ENCODE measurements around the gene COPS3. TPM values are rescaled to one million over a fixed set of nuclear protein-coding genes. Genes with fewer than 3 reads are reported as not detected.

Gene COPS3
- total and polyA plus RNA-seq, 2 experiments from 2014 or later: 108 to 121 TPM

GRCh38 chr17:17231621-17232302 is 49.3 kb downstream of the COPS3 start:
- no peaks in the 10 kb centered on the region for H3K9me3 Mint-ChIP-seq
- peaks cover 42% of the 10 kb centered on the region for H3K79me2 ChIP-seq (replicated peaks; ENCODE audit: insufficient read depth)

More at GRCh38 chr17:17231621-17232302, 49.3 kb downstream of the COPS3 start:
- peaks cover 7% of the 10 kb centered on the region; the same call in 1 of the 2 replicates for H3K36me3 ChIP-seq (ENCODE audit: insufficient read depth)
- peaks cover 11% of the 10 kb centered on the region; the same call in 1 of the 2 replicates for H4K20me1 ChIP-seq (replicated peaks; ENCODE audit: insufficient read depth)
- H3K4me1 ChIP-seq (ENCODE audit: insufficient read depth): peaks cover 10% of the 10 kb centered on the region
- no peak overlapping the region for H2AFZ ChIP-seq
- H3K4me3 ChIP-seq: no peak overlapping the region
- ATAC-seq (no peak), DNase-seq (ENCODE audit: low spot score) (no peak)
- TF ChIP-seq EZH2phosphoT487 (IDR thresholded peaks at IDR 0.05; ENCODE audit: unreplicated experiment) (no peak), REST (IDR thresholded peaks at IDR 0.05; ENCODE audit: unreplicated experiment) (no peak), EZH2 (IDR thresholded peaks at IDR 0.05; ENCODE audit: low read depth, unreplicated experiment) (no peak), STAT1 (IDR thresholded peaks at IDR 0.05; ENCODE audit: unreplicated experiment) (no peak), ZNF462 (CRISPR knock-in tag; IDR thresholded peaks at IDR 0.05) (no peak), ZNF331 (CRISPR knock-in tag; IDR thresholded peaks at IDR 0.05; ENCODE audit: low read depth) (no peak), POLR2AphosphoS5 (IDR thresholded peaks at IDR 0.05; ENCODE audit: low read depth) (no peak), JUNB (IDR thresholded peaks at IDR 0.05; ENCODE audit: unreplicated experiment) (no peak), NANOG (IDR thresholded peaks at IDR 0.05; ENCODE audit: borderline replicate concordance) (no peak)
- H3K27me3 ChIP-seq (ENCODE audit: insufficient read depth): no peaks in the 10 kb centered on the region
- no peaks in the 10 kb centered on the region for H3K9me2 ChIP-seq (ENCODE audit: insufficient read depth)
- no peak overlapping the region for H3K4me2 ChIP-seq
- H3K4me3 Mint-ChIP-seq: no peak overlapping the region
- 0 out of 2 replicates have a peak, but pooled peaks cover 5% of the 10 kb centered on the region for H3F3A ChIP-seq (replicated peaks; ENCODE audit: low read depth)
- H3K36me3 Mint-ChIP-seq (ENCODE audit: low read depth): peaks cover 46% of the 10 kb centered on the region
- no peak overlapping the region for H3K27ac ChIP-seq (ENCODE audit: low read depth)
- H3K27ac Mint-ChIP-seq: no peak overlapping the region
- H3K4me1 Mint-ChIP-seq: peaks cover 13% of the 10 kb centered on the region
- peaks cover 12% of the 10 kb centered on the region for H3K27me3 Mint-ChIP-seq (ENCODE audit: insufficient read depth, low read depth, poor library complexity)
